ENCODE measurements around the gene MEGF6. TPM values are rescaled to one million over a fixed set of nuclear protein-coding genes. Genes with fewer than 3 reads are reported as not detected.

Gene MEGF6
- total and polyA plus RNA-seq, 2 donors (not counting 3 experiments of a cell fraction or from before 2014, with no cell fraction given) = 22.5 to 63.7 TPM

DNA sequence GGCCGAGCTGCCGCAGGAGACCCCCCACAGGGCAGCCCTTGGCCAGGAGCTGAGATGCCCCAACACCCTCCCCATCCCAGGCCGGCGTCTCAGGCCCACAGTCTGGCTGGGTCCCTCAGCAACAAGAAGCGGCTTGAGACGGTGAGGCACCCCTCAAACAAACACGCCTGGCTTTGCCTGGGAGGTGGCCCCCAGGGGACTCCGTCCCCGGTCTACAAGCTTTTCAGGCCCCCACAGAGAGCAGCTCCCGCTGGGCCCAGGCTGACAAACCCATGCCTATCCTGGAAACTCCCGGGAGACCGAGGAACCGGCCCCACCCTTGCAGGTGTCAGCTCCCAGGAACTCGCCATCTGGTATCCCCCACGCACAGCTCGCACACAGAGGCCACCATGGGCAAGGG is 89.9 kb downstream of the MEGF6 start:
- no peak overlapping the region for H3K9ac ChIP-seq (replicated peaks; ENCODE audit: extremely low read depth, insufficient read depth, low read length)
- no peaks in the 10 kb centered on the region for H3K4me1 ChIP-seq (ENCODE audit: control insufficient read depth, extremely low read depth, insufficient read depth, low read length)
- no peaks in the 10 kb centered on the region for H4K20me1 ChIP-seq (replicated peaks; ENCODE audit: control insufficient read depth, extremely low read depth, insufficient read depth, low read length)
- intact Hi-C loops (cut with micrococcal nuclease) = no loop called here
- CTCF ChIA-PET = interaction anchor here (1.2 kb wide), 1 partner anchor 97 kb away, joined by 4 read pairs; no protein-coding TSS in a partner anchor
- H3K4me2 ChIP-seq (ENCODE audit: insufficient read depth, low read length) = no peak overlapping the region
- no TSS peak for BruUV-seq (replicated peaks)
- POLR2A ChIA-PET = no interaction called here
- H3K4me3 ChIP-seq (replicated peaks in 1 of 3; ENCODE audit: insufficient read depth in 1 of 3, low read depth in 1 of 3, low read length in 3 of 3) = no peak overlapping the region
- no peaks in the 10 kb centered on the region for H3K79me2 ChIP-seq (ENCODE audit: control insufficient read depth, insufficient read depth, low read length)
- DNase-seq (ENCODE audit: low read depth, low spot score) (no peak), FAIRE-seq (no peak)
- H3K9me3 ChIP-seq (replicated peaks; ENCODE audit: control insufficient read depth, insufficient read depth, low read length) = no peaks in the 10 kb centered on the region
- H3K27me3 ChIP-seq (ENCODE audit: control insufficient read depth in 2 of 2, insufficient read depth in 2 of 2, low read length in 2 of 2) = no peaks in the 10 kb centered on the region
- no peak for TF ChIP-seq EZH2 (IDR thresholded peaks at IDR 0.05; ENCODE audit: borderline replicate concordance, low read depth, low read length, severe bottlenecking)
- no peak for TF ChIP-seq FOS (IDR thresholded peaks at IDR 0.05; ENCODE audit: borderline replicate concordance, insufficient read depth, low read length)
- no peak for TF ChIP-seq POLR2AphosphoS5 (IDR thresholded peaks at IDR 0.05; ENCODE audit: insufficient read depth, low read depth, low read length)
- no peak for TF ChIP-seq MYC (IDR thresholded peaks at IDR 0.05; ENCODE audit: low read depth, low read length)
- TF ChIP-seq, protein P1, sequence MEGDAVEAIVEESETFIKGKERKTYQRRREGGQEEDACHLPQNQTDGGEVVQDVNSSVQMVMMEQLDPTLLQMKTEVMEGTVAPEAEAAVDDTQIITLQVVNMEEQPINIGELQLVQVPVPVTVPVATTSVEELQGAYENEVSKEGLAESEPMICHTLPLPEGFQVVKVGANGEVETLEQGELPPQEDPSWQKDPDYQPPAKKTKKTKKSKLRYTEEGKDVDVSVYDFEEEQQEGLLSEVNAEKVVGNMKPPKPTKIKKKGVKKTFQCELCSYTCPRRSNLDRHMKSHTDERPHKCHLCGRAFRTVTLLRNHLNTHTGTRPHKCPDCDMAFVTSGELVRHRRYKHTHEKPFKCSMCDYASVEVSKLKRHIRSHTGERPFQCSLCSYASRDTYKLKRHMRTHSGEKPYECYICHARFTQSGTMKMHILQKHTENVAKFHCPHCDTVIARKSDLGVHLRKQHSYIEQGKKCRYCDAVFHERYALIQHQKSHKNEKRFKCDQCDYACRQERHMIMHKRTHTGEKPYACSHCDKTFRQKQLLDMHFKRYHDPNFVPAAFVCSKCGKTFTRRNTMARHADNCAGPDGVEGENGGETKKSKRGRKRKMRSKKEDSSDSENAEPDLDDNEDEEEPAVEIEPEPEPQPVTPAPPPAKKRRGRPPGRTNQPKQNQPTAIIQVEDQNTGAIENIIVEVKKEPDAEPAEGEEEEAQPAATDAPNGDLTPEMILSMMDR (IDR thresholded peaks at IDR 0.05; ENCODE audit: extremely low read depth in 1 of 2, insufficient read depth in 1 of 2, low read depth in 1 of 2, low read length in 2 of 2) = no peak
- TF ChIP-seq, protein P2, sequence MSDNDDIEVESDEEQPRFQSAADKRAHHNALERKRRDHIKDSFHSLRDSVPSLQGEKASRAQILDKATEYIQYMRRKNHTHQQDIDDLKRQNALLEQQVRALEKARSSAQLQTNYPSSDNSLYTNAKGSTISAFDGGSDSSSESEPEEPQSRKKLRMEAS (IDR thresholded peaks at IDR 0.05; ENCODE audit: insufficient read depth, insufficient read length) = no peak
- no peak for TF ChIP-seq GATA2 (IDR thresholded peaks at IDR 0.05; ENCODE audit: insufficient read depth, insufficient read length, low read depth, low read length)
- no peak for TF ChIP-seq JUN (IDR thresholded peaks at IDR 0.05; ENCODE audit: borderline replicate concordance, insufficient read depth, insufficient read length, low read depth)
- TF ChIP-seq POLR2A (IDR thresholded peaks at IDR 0.05; ENCODE audit: low read depth, low read length) = no peak
- dilution Hi-C loops (cut with MboI; ENCODE audit: extremely low pct_ligation_motif_present, low sequenced_read_pairs) = no loop called here
- H3K36me3 ChIP-seq (ENCODE audit: control insufficient read depth in 2 of 2, extremely low read depth in 1 of 2, insufficient read depth in 2 of 2, low read length in 2 of 2) = no peaks in the 10 kb centered on the region
- H2AFZ ChIP-seq (ENCODE audit: low read depth, low read length) = no peak overlapping the region
- no peaks in the 10 kb centered on the region for H3K9me1 ChIP-seq (replicated peaks; ENCODE audit: control insufficient read depth, extremely low read depth, insufficient read depth, low read length)
- no peak overlapping the region for H3K27ac ChIP-seq (ENCODE audit: insufficient read depth, low read depth, low read length)

All from endothelial cell of umbilical vein (primary cell).